ENCODE data around the gene PLEKHM3.
"Not testable (repeated sequence)": the region's sequence is repeated elsewhere in the genome, so short reads cannot be mapped to it uniquely, and the experiment has no call there.

Gene PLEKHM3

GRCh38 chr2:207950761-207951114 is 74.6 kb downstream of the PLEKHM3 start:
- no peak for DNase-seq (ENCODE audit: low read depth)

GRCh38 chr2:207950063-207950760 is 75.1 kb downstream of the PLEKHM3 start:
- DNase-seq (ENCODE audit: low read depth) = no peak

GRCh38 chr2:207949245-207949644 is 76.1 kb downstream of the PLEKHM3 start:
- DNase-seq (ENCODE audit: low read depth) = not testable (repeated sequence)

GRCh38 chr2:207944979-207945600 is 80.2 kb downstream of the PLEKHM3 start:
- DNase-seq (ENCODE audit: low read depth) = no peak

GRCh38 chr2:207944334-207944733 is 81.0 kb downstream of the PLEKHM3 start:
- no peak for DNase-seq (ENCODE audit: low read depth)

- no peak for DNase-seq (ENCODE audit: low read depth)
Observed at GRCh38 chr2:207939342-207940108, 85.8 kb downstream of the PLEKHM3 start.

- no peak for DNase-seq (ENCODE audit: low read depth)
Observed at GRCh38 chr2:207938886-207939285, 86.4 kb downstream of the PLEKHM3 start.

- no peak for DNase-seq (ENCODE audit: low read depth)
Observed at GRCh38 chr2:207938415-207938814, 86.9 kb downstream of the PLEKHM3 start.

- DNase-seq (ENCODE audit: low read depth) = no peak
Observed at GRCh38 chr2:207937823-207938222, 87.5 kb downstream of the PLEKHM3 start.

GRCh38 chr2:207937253-207937652 is 88.1 kb downstream of the PLEKHM3 start:
- no peak for DNase-seq (ENCODE audit: low read depth)

- DNase-seq (ENCODE audit: low read depth) = no peak
Observed at GRCh38 chr2:207936380-207936779, 88.9 kb downstream of the PLEKHM3 start.

- no peak for DNase-seq (ENCODE audit: low read depth)
Observed at GRCh38 chr2:207935991-207936370, 89.3 kb downstream of the PLEKHM3 start.

GRCh38 chr2:207935121-207935990 is 90.0 kb downstream of the PLEKHM3 start:
- DNase-seq (ENCODE audit: low read depth) = no peak

- DNase-seq (ENCODE audit: low read depth) = no peak
Observed at GRCh38 chr2:207934720-207935119, 90.6 kb downstream of the PLEKHM3 start.

GRCh38 chr2:207933396-207934065 is 91.8 kb downstream of the PLEKHM3 start:
- no peak for DNase-seq (ENCODE audit: low read depth)

GRCh38 chr2:207932106-207932505 is 93.2 kb downstream of the PLEKHM3 start:
- no peak for DNase-seq (ENCODE audit: low read depth)

- no peak for DNase-seq (ENCODE audit: low read depth)
Observed at GRCh38 chr2:207930747-207931146, 94.6 kb downstream of the PLEKHM3 start.

GRCh38 chr2:207929923-207930322 is 95.4 kb downstream of the PLEKHM3 start:
- DNase-seq (ENCODE audit: low read depth) = no peak

GRCh38 chr2:207928079-207928478 is 97.2 kb downstream of the PLEKHM3 start:
- no peak for DNase-seq (ENCODE audit: low read depth)

- no peak for DNase-seq (ENCODE audit: low read depth)
Observed at GRCh38 chr2:207926989-207927300, 98.4 kb downstream of the PLEKHM3 start.

GRCh38 chr2:207926133-207926988 is 99.0 kb downstream of the PLEKHM3 start:
- DNase-seq (ENCODE audit: low read depth) = peak; percentile 17

Data from fibroblast of the conjunctiva (primary cell).